Right hindlimb (tissue), 1 donor: ENCODE measurements around the gene GRAMD1A.
"Not testable (repeated sequence)": the region's sequence is repeated elsewhere in the genome, so short reads cannot be mapped to it uniquely, and the experiment has no call there.

Source experiments
- DNase-seq: peaks from one replicate; pipeline ENCODE4 v3.0.0-alpha.2; 2018

The GRAMD1A gene

DNA sequence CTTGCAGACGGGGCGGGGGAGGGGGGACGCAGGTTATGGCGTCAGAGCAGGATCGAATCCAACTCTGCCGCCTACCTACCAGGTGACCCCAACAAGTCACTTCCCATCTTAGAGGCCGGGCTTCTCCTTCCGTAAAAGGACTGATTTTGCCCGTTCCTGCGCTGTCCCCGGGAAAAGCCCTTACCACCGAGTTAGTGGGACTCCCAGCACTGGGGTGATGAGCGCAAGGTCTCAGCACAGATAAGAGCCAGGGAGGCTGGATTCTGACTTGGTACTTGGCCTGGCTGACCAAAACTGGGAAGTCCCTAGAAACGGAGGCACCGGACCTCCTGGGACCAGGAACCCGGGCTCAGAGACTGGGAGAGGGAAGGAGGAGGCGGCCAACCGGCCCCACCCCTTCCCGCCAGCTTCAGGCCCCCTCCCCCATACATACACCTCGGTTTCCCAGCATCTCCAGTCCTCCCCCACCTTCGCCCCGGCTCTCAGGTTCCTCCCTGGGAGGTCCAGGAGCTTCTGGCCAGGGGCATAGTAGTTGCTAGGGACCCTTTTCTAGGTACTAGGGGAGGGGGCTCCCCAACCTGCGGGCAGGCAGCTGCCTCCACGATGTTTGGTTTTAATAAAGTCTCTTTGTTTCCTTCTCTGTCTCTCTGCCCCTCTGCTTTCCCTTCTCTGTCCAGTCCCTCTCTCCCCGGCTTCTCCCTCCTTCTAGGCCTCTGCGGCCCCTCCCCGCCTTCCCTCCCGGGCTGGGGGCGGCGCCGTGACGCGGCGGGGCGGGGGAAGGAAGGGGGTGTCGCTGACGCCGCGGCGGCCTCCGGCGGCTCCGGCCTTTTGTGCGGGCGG, at the start of gene GRAMD1A:
TSS of gene GRAMD1A (plus strand) at position 826 of the 840 bp plus-strand sequence. CDS start 156 bp downstream, outside the sequence.
- peak; percentile 94 for DNase-seq

DNA sequence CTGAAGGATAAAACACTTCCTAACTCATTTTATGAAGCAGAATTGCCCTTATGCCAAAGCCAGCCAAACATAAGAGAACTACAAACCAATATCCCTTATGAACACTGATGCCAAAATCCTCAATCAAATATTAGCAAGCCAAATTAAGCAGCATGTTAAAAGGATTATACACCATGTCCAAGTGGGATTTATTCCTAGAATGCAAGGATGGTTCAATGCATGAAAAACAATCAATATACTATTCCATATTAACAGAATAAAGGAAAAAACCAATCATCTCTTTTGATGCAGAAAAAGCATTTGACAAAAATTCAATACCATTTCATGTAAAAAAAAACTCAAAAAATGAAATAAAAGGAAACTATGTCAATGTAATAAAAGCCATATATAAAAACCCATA, 47.0 kb upstream of the GRAMD1A start:
- DNase-seq: no peak

DNA sequence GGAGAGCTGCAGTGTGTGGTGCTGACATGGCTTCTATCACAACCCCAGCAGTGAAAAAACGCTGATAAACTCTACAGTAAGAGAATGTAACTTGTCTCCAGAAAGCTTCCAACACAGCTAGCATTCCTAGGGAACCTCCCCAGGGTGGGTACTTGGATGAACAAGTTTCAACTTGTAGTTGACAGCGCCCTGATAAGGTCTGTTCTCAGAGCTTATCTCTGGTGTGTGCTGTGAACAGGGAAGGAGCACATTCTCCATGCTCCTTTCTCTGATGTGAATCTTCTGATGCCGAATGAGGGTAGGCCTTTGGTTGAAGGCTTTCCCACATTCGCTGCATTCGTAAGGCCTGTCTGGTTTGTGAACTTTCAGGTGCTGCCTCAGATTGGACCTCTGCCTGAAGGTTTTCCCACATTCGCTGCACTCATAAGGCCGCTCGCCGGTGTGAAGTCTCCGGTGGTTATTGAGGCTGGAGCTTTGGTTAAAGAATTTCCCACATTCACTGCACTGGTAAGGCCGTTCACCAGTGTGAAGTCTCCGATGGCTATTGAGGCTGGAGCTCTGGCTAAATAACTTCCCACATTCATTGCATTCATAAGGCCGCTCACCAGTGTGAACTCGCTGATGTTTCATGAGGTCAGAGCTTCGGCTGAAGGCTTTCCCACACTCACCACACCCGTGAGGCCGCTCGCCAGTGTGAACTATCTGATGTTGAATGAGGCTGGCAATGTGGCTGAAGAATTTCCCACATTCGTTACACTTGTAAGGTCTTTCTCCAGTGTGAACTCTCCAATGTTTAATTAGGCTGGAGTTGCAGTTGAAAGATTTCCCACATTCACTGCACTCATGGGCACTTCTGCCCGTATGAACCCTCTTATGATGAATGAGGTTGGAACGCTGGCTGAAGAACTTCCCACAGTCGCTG, 42.0 kb upstream of the GRAMD1A start:
- DNase-seq: no peak

DNA sequence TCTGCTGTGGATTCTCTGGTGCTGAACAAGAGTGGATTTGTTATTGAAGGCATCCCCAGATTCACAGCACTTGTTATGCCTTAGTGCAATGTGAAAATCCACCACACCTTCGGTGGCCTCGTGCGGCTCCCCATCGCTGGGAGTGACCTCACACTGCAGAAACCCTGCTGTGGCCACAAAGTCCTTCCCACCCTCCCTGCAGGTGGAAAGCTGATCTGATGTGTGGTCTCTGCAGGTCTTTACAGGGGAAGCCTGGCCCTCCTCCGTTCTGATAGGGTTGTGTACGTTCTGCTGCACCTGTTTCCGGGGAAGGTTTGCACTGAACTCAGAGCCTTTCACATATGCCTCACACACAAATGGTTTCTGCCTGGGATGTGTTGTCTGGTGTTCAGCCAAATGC, 41.1 kb upstream of the GRAMD1A start:
- no peak for DNase-seq

DNA sequence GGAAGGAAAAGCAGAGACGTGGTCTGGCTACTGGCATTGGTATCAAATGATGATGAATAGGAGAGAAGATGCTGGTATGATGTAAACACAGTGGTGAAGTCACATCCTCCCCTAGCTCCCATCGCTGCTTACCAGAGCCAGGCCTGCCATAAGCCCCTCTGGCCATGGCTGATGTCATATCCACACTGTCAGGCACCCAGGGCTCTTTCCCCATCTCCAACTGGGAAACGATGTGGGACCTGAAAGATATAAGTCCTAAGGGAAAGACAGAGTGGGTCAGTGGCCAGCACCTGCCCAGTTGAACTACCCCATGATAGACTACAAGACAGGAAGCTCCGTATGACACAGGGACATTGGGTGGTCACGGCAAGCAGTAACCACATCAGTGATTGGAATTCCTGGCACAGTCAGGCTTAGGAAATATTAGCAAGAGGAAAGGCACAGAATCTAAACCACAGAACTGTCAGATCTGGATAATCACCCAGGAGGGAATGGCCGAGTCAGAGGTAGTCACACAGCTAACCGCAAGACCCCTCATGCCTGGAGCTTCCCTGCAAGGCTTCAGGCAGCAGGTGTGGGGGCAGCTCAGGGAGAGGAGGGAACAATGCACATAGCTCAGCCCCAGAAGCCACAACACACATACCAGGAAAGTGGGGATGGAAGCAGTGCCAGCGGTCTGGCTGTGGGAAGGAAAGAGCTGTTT, 39.9 kb upstream of the GRAMD1A start:
- DNase-seq: no peak

DNA sequence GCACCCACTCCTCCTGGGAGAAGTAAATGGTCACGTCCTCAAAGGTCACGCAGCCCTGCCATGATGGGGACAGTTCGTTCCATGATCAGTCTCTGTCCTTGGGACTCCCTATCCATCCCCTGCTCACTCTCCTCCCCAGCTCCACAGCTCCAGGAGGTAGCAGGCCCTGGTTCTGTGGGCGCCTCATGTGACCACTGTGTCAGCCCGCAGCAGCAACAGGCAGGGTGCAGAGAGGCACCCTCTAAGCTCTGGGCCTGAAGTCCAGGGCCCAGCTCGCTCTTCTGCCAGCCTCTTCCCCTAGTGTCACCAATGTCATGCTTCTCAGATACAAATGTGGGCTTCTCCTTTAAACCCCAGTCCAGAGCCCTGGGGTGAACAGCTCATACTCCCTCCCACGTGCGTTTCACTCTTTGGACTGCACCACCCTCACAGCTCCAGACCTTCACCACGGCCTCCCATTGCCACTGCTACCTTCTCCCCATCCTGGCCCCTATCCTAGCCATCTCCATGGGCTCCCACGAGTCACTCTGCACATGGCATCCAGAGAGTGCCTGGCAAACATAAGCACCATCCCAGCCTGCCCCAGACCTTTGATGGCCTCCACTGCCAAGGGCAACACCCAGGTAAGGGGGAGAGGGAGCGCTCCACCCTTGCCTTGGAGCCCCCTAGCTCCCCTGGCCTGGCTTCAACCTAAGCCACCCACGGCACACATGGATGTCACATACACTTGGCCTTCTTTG, 39.0 kb upstream of the GRAMD1A start:
- no peak for DNase-seq

DNA sequence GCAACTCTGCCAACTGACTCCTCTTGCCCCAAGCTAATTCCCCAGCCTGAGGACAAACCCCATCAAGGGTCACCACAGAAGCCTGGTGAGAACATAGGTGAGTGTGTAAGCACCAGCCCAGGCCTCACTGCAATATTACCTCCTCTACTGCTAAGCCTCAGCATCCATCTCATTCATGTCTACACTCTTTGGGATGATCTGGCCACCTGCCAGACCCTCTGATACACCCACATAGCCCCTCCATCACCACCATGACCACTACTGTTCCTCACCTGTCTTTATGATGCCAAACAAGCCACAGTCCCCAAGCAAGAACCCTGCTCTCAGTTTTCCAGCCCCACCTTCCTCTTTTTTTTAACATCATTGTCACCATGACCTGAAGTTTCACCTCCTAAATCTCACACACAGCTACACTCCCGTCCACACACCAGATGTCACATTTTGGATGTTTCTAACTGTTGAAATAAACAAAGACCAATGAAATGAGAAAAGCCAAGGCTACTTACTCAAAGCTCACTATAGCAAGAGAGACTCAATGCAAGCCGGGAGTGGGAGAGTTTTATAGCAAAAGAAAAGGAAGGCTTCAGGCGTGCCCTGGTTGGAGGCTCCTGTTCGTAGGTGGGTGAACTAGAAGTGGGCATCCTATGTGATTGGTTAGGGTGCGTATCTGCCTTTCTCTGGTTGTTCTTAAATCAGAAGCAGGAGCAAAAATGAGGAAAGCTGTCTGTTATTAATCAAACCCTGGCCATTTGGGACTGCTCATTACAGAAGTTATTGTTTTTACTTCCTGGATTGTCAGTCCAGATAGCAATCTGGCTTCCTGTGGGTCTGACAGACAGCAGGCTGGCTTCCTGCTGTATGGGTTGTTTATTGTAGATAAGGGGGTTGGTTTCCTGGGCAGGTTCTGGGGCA, 38.1 kb upstream of the GRAMD1A start:
- DNase-seq: no peak

DNA sequence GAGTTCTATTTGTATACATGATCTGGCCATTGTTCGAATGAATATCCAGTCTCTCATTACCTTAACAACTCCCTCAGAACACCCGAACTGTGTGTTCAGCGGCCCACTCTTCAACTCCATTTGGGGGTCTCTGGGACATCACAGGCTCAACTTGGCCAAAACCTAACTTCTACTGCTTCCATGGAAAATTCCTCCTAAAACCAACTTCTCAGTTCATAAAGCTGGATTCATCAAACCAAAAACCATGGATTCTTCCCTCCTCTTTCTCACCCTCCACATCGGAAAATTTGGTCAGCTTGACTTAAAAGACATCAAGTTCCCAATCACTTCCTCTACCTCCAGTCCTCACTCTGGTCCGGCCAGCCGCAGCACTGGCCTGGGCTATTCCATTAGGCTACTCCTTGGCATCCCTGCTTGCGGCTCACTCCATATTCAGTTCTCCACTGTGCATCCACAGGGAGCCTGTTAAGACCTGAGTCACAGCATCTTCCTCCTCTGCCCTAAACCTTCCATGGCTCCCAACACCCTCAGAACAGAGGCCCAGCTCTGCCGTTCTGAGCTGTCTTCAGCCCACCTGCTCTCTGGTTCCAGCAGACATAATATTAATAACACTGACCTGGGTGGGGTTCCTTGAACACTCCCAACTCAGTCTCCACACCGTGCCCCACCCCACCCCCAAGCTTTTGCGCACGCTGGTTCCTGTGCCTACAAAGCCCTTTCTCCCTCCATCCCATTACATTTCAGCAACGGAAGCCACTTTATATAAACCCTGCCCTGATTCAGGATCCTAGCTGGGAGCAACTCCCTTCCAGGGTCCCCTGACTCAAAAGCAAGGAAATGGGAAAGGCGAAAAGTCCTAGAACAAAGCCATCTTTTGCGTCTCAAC, 37.2 kb upstream of the GRAMD1A start:
- no peak for DNase-seq

DNA sequence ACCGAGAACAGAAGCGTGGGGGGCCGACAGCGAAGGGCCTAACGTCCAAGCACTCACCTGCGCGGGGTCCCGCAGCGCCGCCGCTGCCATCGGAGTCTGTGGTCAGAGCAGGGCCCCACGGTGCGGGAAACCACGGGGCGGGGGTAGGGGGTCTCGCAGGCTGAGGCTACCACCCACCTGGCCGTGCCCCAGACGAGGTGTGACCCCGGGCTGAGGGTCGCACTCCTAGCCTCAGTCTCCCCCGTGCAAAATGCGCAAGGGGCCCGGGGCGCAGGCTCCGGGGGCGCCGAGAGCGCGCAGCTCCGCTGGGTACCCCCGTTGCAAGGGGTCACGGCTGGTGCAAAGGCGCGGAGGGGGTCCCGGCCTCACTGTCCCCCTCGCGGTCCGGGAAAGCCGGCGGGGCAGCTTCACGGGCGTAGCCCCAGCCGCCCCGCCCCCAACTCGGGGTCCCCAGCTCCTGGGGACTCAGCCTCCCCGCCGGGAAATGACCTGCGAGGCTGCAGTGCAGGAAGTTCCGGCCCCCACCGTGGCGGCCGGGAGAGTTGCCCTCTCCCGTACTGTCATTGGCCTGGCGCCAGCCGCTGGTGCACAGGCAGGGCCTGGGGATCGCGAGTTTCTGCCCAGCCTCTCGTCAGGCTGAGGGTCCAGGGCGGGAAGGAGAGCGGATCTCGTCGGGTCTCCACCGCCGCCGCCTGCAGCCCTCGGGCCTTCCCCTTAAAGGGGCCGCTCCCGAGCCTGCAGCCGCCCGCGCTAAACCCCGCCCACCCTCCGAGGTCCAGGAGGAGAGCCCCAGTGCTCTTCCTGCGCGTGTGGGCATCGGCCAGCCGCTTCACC, 36.3 kb upstream of the GRAMD1A start, which contains the start of gene ZNF792:
TSS of gene ZNF792 (minus strand) at position 657 of the 834 bp plus-strand sequence. CDS start at position 90, 567 bp downstream.
- DNase-seq: peak; percentile 77

DNA sequence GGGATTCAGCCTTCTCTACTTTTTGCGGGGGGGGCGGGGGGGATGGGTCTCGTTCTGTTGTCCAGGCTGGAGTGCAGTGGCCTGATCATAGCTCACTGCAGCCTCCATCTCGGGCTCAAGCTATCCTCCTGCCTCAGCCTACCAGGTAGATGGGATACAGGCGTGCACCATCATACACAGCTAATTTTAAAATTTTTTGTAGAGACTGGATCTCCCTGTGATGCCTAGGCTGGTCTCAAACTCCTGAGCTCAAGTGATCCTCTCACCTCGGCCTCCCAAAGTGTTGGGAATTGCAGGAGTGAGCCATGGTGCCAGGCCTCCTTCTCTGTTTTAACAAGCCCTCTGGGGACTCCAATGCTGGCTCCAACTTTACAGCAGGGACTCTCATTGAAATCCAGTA, 35.5 kb upstream of the GRAMD1A start:
- DNase-seq: no peak

DNA sequence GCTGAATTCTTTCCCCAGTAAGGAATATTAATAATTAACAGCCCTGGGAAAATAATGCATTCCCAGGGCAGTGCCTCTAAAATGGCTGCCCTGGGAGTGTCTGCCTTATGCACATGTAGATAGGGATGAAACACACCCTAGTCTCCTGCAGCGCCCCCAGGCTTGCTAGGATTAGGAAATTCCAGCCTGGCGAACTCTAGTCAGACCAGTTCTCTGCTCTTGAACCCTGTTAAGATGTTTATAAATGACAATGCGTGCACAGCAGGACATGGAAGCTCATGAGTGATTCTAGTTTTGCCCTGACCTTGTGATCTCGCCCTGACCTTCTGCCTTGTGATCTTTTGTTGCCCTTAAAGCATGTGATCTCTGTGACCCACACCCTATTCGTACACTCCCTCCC, 34.6 kb upstream of the GRAMD1A start:
- DNase-seq: not testable (repeated sequence)

DNA sequence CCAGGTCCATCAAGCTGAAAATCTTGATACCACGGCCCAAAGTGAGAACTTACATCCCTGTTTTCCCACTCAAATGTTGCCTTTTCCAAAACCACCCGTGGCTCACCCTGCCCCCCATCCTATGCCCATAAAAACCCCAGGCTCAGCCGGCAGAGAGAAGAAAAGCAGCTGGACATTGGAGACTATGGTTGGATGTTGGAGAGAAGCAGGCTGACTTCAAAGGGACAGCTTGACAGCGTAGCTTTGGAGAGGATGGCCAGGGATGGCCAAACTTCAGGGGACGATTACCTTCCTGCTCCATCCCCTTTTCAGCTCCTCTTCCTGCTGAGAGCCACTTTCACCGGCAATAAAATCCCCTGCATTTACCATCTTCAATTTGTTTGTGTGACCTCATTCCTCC, 32.6 kb upstream of the GRAMD1A start:
- DNase-seq: no peak

DNA sequence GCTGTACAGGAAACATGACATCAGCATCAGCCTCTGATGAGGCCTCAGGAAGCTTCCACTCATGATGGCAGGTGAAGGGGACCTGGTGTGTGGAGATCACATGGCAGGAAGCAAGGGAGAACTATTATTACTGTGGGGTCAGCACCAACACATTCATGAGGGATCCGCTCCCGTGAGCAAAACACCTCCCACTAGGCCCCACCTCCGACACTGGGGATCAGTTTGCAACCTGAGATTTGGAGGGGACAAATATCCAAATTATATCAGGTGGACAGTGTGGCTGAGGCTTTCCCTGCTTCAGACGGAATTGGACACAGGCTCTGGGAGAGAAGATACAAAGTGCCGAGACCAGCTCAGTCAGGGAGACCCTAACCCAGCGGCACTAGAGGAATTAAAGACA, 30.4 kb upstream of the GRAMD1A start:
- DNase-seq: no peak

DNA sequence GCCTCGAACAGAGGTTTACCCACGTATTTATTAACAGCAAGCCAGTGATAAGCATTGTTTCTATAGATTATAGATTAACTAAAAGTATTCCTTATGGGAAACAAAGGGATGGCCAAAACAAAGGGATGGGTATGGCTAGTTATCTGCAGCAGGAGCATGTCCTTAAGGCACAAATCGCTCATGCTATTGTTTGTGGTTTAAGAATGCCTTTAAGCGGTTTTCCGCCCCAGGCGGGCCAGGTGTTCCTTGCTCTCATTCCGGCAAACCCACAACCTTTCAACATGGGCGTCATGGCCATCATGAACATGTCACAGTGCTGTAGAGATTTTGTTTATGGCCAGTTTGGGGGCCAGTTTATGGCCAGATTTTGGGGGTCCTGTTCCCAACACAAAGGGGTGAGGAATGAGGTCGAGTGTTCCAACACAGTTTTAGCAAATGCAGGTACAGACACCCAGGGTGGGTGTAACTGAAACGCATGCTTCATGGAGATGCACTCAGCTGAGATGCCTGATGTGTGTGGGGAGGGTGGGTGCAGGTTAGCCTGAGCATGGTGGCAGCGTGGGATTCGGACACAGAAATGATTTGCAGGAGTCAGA, 29.8 kb upstream of the GRAMD1A start:
- not testable (repeated sequence) for DNase-seq

DNA sequence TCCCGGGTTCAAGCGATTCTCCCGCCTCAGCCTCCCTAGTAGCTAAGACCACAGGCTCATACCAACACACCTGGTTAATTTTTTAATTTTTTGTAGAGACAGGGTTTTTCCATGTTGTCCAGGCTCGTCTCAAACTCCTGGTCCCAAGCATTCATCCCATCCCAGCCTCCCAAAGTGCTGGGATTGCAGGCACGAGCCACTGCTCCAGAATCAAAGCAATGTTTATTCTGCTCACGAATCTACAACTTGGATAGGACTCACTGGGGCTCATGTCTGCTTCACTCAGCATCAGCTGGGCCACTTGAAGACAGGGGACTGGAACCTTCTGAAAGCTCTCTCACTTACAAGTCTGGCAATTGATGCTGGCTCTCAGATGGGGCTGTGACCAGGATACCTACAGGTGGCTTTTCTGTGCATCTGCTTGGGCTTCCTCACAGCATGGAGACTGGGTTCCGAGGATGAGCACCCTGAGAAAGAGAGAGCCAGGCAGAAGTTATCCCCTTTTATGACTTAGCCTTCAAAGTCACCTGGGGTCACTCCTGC, 27.9 kb upstream of the GRAMD1A start:
- DNase-seq: no peak

DNA sequence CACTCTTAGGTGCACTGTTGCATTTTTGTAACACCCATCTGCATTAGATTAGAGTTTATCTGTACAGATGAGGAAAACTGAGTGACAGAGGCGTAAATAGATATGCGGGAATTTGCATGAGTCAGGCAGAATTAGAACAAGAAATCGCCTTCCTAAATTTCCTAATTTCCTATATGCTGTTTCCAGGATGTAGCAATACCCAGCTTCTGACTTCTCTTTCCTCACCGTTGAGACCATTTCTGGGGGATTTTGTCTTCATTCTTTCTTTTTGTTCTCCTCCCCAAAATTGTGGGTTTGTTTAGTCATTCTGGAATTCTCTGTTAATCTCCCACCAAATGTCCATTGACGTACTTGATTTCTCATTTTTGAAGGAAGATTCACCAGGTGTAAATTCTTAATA, 25.5 kb upstream of the GRAMD1A start:
- no peak for DNase-seq

DNA sequence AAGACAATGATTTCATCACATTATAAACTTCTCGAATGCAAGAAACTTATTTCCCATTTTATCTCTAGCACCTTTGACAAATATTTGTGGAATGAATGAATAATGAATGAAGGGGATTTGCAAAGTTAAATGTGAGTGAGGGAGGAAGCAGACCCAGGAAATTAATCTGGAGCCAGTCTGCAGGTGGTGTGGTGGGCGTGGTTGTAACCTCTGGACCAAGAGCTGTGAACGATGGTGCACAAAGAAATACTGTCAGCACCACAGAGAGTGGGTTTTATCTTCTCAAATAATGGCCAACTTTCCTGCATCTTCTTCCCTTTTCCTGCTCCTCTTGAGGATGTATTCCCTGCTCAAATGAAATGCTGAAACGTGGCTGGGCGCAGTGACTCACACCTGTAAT, 25.1 kb upstream of the GRAMD1A start:
- no peak for DNase-seq

DNA sequence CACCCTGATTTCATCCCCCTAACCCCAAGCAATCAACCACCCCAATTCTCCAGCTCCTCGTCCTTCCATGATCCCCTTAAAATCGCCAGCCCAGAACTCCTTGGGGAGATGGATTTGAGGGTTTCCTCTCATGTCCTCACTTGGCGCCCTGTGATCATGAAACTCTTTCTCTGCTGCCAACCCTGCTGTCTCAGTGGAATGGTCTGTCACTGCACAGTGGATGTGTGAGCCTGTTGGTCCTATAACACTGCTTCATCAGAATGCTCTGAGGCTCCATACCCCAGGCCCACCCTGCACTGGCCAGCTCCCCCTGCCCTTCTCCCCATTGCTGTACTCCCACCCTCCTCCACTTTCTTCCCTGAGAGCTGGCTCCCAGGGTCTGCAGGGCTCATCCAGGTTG, 23.5 kb upstream of the GRAMD1A start:
- DNase-seq: no peak
